HG03108 (cell line): ENCODE measurements around the gene SAFB2.

Experiments used
- ATAC-seq: cut with Tn5 transposase; IDR thresholded peaks from one replicate; pipeline ENCODE4 v1.9.1; 2021; ENCODE audit warnings: moderate library complexity; ENCODE audit not compliant: unreplicated experiment

The SAFB2 gene

DNA sequence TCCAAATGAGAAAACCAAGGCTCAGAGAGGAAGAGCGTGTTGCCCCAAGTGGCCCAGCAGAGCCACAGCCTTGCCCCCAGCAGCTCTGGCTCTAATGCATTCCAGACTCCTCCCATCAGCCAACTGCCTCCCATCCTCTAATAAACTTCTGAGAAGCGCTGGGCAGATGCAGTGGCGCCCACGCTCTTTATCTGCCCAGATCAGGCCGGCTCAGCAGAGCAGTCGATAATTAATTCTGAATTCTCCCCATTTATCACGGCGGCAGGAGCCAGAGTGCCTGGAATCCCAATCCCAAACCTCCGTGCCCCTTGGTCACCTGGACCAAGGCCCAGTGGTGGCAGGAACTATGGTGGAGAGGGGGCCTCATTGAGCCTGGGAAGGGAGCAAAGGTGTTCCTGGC, 68.7 kb downstream of the SAFB2 start:
- no peak for ATAC-seq

- ATAC-seq: no peak
Measured at GRCh38 chr19:5547881-5548280, 74.7 kb downstream of the SAFB2 start.

GRCh38 chr19:5545984-5546383, 76.6 kb downstream of the SAFB2 start:
- no peak for ATAC-seq

DNA sequence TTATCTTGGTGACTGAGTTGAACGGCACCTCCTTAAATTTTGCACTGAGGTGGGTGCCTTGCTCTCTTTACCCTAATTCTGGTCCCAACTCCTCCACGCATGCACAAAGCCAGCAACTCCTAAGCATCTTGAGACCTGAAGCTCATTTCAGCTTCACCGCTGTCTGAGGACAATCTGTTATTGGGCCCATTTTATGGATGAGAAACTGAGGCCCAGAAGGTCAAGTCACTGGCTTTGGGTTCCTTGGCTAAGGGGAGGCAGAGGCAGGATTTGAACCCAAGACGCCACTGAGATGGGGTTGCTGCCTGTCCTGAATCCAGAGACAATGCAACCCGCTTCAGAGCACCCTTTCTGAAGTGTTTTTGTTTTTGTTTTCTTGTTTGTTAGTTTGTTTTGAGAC, 77.5 kb downstream of the SAFB2 start:
- ATAC-seq: no peak

GRCh38 chr19:5542665-5543064, 79.9 kb downstream of the SAFB2 start:
- ATAC-seq: no peak

- no peak for ATAC-seq
Measured at GRCh38 chr19:5541456-5541855, 81.1 kb downstream of the SAFB2 start.

GRCh38 chr19:5540208-5540607, 82.4 kb downstream of the SAFB2 start:
- ATAC-seq: no peak

GRCh38 chr19:5537870-5538269, 84.7 kb downstream of the SAFB2 start:
- no peak for ATAC-seq
